Activated CD8-positive, alpha-beta memory T cell treated with anti-CD3 and anti-CD28 coated beads for 24 hours (primary cell): ENCODE results near the gene CNOT8.
"Not testable (repeated sequence)": the region's sequence is repeated elsewhere in the genome, so short reads cannot be mapped to it uniquely, and the experiment has no call there.

Experiments
- DNase-seq: peaks from one replicate; pipeline ENCODE4 v3.0.0-alpha.2; 2020

CNOT8 gene

GRCh38 chr5:154868702-154869101 lies 10.3 kb downstream of the CNOT8 start:
- DNase-seq: peak; percentile 51

GRCh38 chr5:154871734-154872133 lies 13.3 kb downstream of the CNOT8 start:
- no peak for DNase-seq

- no peak for DNase-seq
Observed at GRCh38 chr5:154873791-154874331, 15.4 kb downstream of the CNOT8 start.

- DNase-seq: no peak
Observed at GRCh38 chr5:154878642-154879335, 20.4 kb downstream of the CNOT8 start.

- DNase-seq: no peak
Observed at GRCh38 chr5:154881986-154882385, 23.6 kb downstream of the CNOT8 start.

- no peak for DNase-seq
Observed at GRCh38 chr5:154884424-154884823, 26.0 kb downstream of the CNOT8 start.

- DNase-seq: no peak
Observed at GRCh38 chr5:154885439-154885838, 27.0 kb downstream of the CNOT8 start.

- no peak for DNase-seq
Observed at GRCh38 chr5:154892369-154892771, 33.9 kb downstream of the CNOT8 start.

- no peak for DNase-seq
Observed at GRCh38 chr5:154893381-154893780, 35.0 kb downstream of the CNOT8 start.

- DNase-seq: no peak
Observed at GRCh38 chr5:154895606-154896561, 37.5 kb downstream of the CNOT8 start.

GRCh38 chr5:154896562-154897165 lies 38.2 kb downstream of the CNOT8 start:
- no peak for DNase-seq

- no peak for DNase-seq
Observed at GRCh38 chr5:154898210-154898609, 39.8 kb downstream of the CNOT8 start.

GRCh38 chr5:154899151-154899816 lies 40.9 kb downstream of the CNOT8 start:
- no peak for DNase-seq

GRCh38 chr5:154900066-154900465 lies 41.6 kb downstream of the CNOT8 start:
- DNase-seq: no peak

GRCh38 chr5:154901276-154901675 lies 42.8 kb downstream of the CNOT8 start:
- DNase-seq: no peak

- DNase-seq: no peak
Observed at GRCh38 chr5:154901913-154902312, 43.5 kb downstream of the CNOT8 start.

- not testable (repeated sequence) for DNase-seq
Observed at GRCh38 chr5:154905601-154906000, 47.2 kb downstream of the CNOT8 start.

GRCh38 chr5:154916874-154917273 lies 58.4 kb downstream of the CNOT8 start:
- no peak for DNase-seq

- DNase-seq: no peak
Observed at GRCh38 chr5:154917757-154918156, 59.3 kb downstream of the CNOT8 start.

GRCh38 chr5:154923441-154924430 lies 65.3 kb downstream of the CNOT8 start:
- no peak for DNase-seq
